ENCODE measurements around the gene DFFB.

Gene DFFB

GRCh38 chr1:3876716-3877115, 19.4 kb downstream of the DFFB start:
- DNase-seq, result no peak

GRCh38 chr1:3879099-3879498, 21.8 kb downstream of the DFFB start:
- DNase-seq, result no peak

GRCh38 chr1:3879787-3880428, 22.6 kb downstream of the DFFB start:
- no peak for DNase-seq

GRCh38 chr1:3880429-3881192, 23.3 kb downstream of the DFFB start:
- no peak for DNase-seq

- no peak for DNase-seq
These were observed 23.9 kb downstream of the DFFB start for GRCh38 chr1:3881193-3881480.

- no peak for DNase-seq
These were observed 26.1 kb downstream of the DFFB start for GRCh38 chr1:3883194-3883925.

- no peak for DNase-seq
These were observed 27.7 kb downstream of the DFFB start for GRCh38 chr1:3884966-3885365.

- no peak for DNase-seq
These were observed 28.3 kb downstream of the DFFB start for GRCh38 chr1:3885611-3886010.

- no peak for DNase-seq
These were observed 28.9 kb downstream of the DFFB start for GRCh38 chr1:3886106-3886670.

GRCh38 chr1:3886691-3887090, 29.4 kb downstream of the DFFB start:
- DNase-seq, result no peak

- DNase-seq, result no peak
These were observed 31.0 kb downstream of the DFFB start for GRCh38 chr1:3888301-3888700.

- DNase-seq, result no peak
These were observed 32.7 kb downstream of the DFFB start for GRCh38 chr1:3889936-3890335.

GRCh38 chr1:3890389-3891328, 33.4 kb downstream of the DFFB start:
- DNase-seq, result no peak

- no peak for DNase-seq
These were observed 34.1 kb downstream of the DFFB start for GRCh38 chr1:3891329-3891865.

GRCh38 chr1:3892748-3893147, 35.5 kb downstream of the DFFB start:
- no peak for DNase-seq

GRCh38 chr1:3893190-3893589, 35.9 kb downstream of the DFFB start:
- DNase-seq, result no peak

GRCh38 chr1:3894626-3895278, 37.5 kb downstream of the DFFB start:
- no peak for DNase-seq

- no peak for DNase-seq
These were observed 38.1 kb downstream of the DFFB start for GRCh38 chr1:3895279-3895950.

GRCh38 chr1:3895951-3896325, 38.7 kb downstream of the DFFB start:
- no peak for DNase-seq

GRCh38 chr1:3896396-3897000, 39.2 kb downstream of the DFFB start:
- DNase-seq, result no peak

GRCh38 chr1:3898475-3898735, 41.1 kb downstream of the DFFB start:
- DNase-seq, result no peak

All from activated gamma-delta T cell treated with Interleukin-2 at 50 U/mL for 16 hours (primary cell).